ENCODE measurements around the gene KCNK15.
"Not testable (repeated sequence)": the region's sequence is repeated elsewhere in the genome, so short reads cannot be mapped to it uniquely, and the experiment has no call there.

KCNK15 gene

GRCh38 chr20:44754554-44754953 is 8.9 kb downstream of the KCNK15 start:
- DNase-seq (ENCODE audit: extremely low read depth in 1 of 2, low read depth in 1 of 2), result no peak

GRCh38 chr20:44756011-44756688 is 10.5 kb downstream of the KCNK15 start:
- no peak for DNase-seq (ENCODE audit: extremely low read depth in 1 of 2, low read depth in 1 of 2)

GRCh38 chr20:44756956-44757355 is 11.3 kb downstream of the KCNK15 start:
- DNase-seq (ENCODE audit: extremely low read depth in 1 of 2, low read depth in 1 of 2), result no peak

GRCh38 chr20:44758247-44759101 is 12.8 kb downstream of the KCNK15 start:
- DNase-seq (ENCODE audit: extremely low read depth in 1 of 2, low read depth in 1 of 2), result no peak

GRCh38 chr20:44759595-44759994 is 13.9 kb downstream of the KCNK15 start:
- no peak for DNase-seq (ENCODE audit: extremely low read depth in 1 of 2, low read depth in 1 of 2)

- no peak for DNase-seq (ENCODE audit: extremely low read depth in 1 of 2, low read depth in 1 of 2)
These were observed 15.8 kb downstream of the KCNK15 start for GRCh38 chr20:44761423-44761822.

GRCh38 chr20:44762466-44763140 is 16.9 kb downstream of the KCNK15 start:
- DNase-seq (ENCODE audit: extremely low read depth in 1 of 2, low read depth in 1 of 2), result no peak

GRCh38 chr20:44763798-44764197 is 18.1 kb downstream of the KCNK15 start:
- DNase-seq (ENCODE audit: extremely low read depth in 1 of 2, low read depth in 1 of 2), result not testable (repeated sequence)

GRCh38 chr20:44765091-44765490 is 19.4 kb downstream of the KCNK15 start:
- no peak for DNase-seq (ENCODE audit: extremely low read depth in 1 of 2, low read depth in 1 of 2)

- no peak for DNase-seq (ENCODE audit: extremely low read depth in 1 of 2, low read depth in 1 of 2)
These were observed 20.2 kb downstream of the KCNK15 start for GRCh38 chr20:44765701-44766347.

- DNase-seq (ENCODE audit: extremely low read depth in 1 of 2, low read depth in 1 of 2), result no peak
These were observed 22.6 kb downstream of the KCNK15 start for GRCh38 chr20:44768256-44768655.

- no peak for DNase-seq (ENCODE audit: extremely low read depth in 1 of 2, low read depth in 1 of 2)
These were observed 23.3 kb downstream of the KCNK15 start for GRCh38 chr20:44768854-44769480.

- no peak for DNase-seq (ENCODE audit: extremely low read depth in 1 of 2, low read depth in 1 of 2)
These were observed 23.8 kb downstream of the KCNK15 start for GRCh38 chr20:44769481-44769863.

- no peak for DNase-seq (ENCODE audit: extremely low read depth in 1 of 2, low read depth in 1 of 2)
These were observed 25.0 kb downstream of the KCNK15 start for GRCh38 chr20:44770484-44771171.

GRCh38 chr20:44771172-44771535 is 25.5 kb downstream of the KCNK15 start:
- no peak for DNase-seq (ENCODE audit: extremely low read depth in 1 of 2, low read depth in 1 of 2)

- DNase-seq (ENCODE audit: extremely low read depth in 1 of 2, low read depth in 1 of 2), result no peak
These were observed 27.0 kb downstream of the KCNK15 start for GRCh38 chr20:44772636-44773035.

GRCh38 chr20:44773070-44773829 is 27.6 kb downstream of the KCNK15 start:
- DNase-seq (ENCODE audit: extremely low read depth in 1 of 2, low read depth in 1 of 2), result no peak

- no peak for DNase-seq (ENCODE audit: extremely low read depth in 1 of 2, low read depth in 1 of 2)
These were observed 31.3 kb downstream of the KCNK15 start for GRCh38 chr20:44776980-44777379.

GRCh38 chr20:44780226-44780625 is 34.6 kb downstream of the KCNK15 start:
- peak in 1 of 2 donors; percentile 15 for DNase-seq (ENCODE audit: extremely low read depth in 1 of 2, low read depth in 1 of 2)

Data from activated CD8-positive, alpha-beta memory T cell treated with anti-CD3 and anti-CD28 coated beads for 1 hour (primary cell).